ENCODE measurements around the gene PLEKHA4. TPM values are rescaled to one million over a fixed set of nuclear protein-coding genes. Genes with fewer than 3 reads are reported as not detected.

PLEKHA4 gene
- total and polyA plus RNA-seq, 2 of the 13 experiments (the other 11 are each of a cell fraction or from before 2014, with no cell fraction given): 4.8 to 6.0 TPM

- H3K4me2 ChIP-seq (ENCODE audit: low read depth, low read length): peak within 1 kb of the TSS; percentile 80
- peak within 1 kb of the TSS; percentile 73 to 97 (median 96) for H3K4me3 ChIP-seq (replicated peaks in 1 of 3; ENCODE audit: insufficient read depth in 1 of 3, low read depth in 2 of 3, low read length in 3 of 3)
- peaks cover 14% of the 10 kb centered on the region for H3K79me2 ChIP-seq (ENCODE audit: insufficient read depth, low read length)
- H4K20me1 ChIP-seq (ENCODE audit: insufficient read depth, low read length): no peaks in the 10 kb centered on the region
- ChIA-PET POLR2A (interaction anchor here (0.8 to 3.1 kb wide), 17 partner anchors 16 to 281 kb away, joined by 3 to 26 read pairs (median 7); partner anchors contain the start of genes BAX, DHDH, FTL and GYS1), CTCF (ENCODE audit: low intra/inter-chr PET ratio, low total read pairs) (no interaction called here)
- WGBS (ENCODE audit: low lambda C conversion rate): 2% methylated on average over 28 of the region's 34 CpGs
- intact Hi-C loops (cut with micrococcal nuclease; ENCODE audit: unreplicated experiment) (loop anchor here (2.0 kb wide), 1 partner anchor 63 kb away; no protein-coding TSS in a partner anchor), in situ Hi-C loops (cut with HindIII; ENCODE audit: extremely low pct_ligation_motif_present, low pct_unique_long_range_greater_than_20kb) (no loop called here)
- H3K9me3 ChIP-seq (ENCODE audit: low read length): no peaks in the 10 kb centered on the region
- peaks cover 44% of the 10 kb centered on the region for H3K4me1 ChIP-seq (ENCODE audit: insufficient read depth, low read length)
- peak; percentile 97 for DNase-seq (ENCODE audit: low spot score)
- no TSS peak for BruUV-seq (replicated peaks)
- peak; percentile 91 for ATAC-seq
- H3K36me3 ChIP-seq (replicated peaks in 1 of 2; ENCODE audit: control insufficient read depth in 1 of 2, insufficient read depth in 2 of 2, low read length in 2 of 2): peaks cover 2 to 7% of the 10 kb centered on the region in 2 experiments; a peak in 4 of 5 replicates
- H3K9ac ChIP-seq (ENCODE audit: insufficient read depth, low read depth, low read length): peak within 1 kb of the TSS; percentile 84
- H3K27ac ChIP-seq (ENCODE audit: extremely low read length, insufficient read depth, low read length): peak within 1 kb of the TSS; percentile 77
- H3K27me3 ChIP-seq (ENCODE audit: control insufficient read depth in 1 of 2, insufficient read depth in 2 of 2, low read length in 2 of 2): no peaks in the 10 kb centered on the region; a peak in 1 of 5 replicates
- H2AFZ ChIP-seq (ENCODE audit: low read length): peak within 1 kb of the TSS; percentile 69
- peak; percentile 93 for FAIRE-seq
- TF ChIP-seq ZNF776 (CRISPR knock-in tag; IDR thresholded peaks at IDR 0.05) (peak; percentile 19; the same call in 1 of the 2 replicates), CENPBD1 (CRISPR knock-in tag; IDR thresholded peaks at IDR 0.05; ENCODE audit: borderline replicate concordance, low read depth) (no peak), NRL (CRISPR knock-in tag; IDR thresholded peaks at IDR 0.05; ENCODE audit: borderline replicate concordance) (peak; percentile 58; the same call in 1 of the 2 replicates), KDM2A (CRISPR knock-in tag; IDR thresholded peaks at IDR 0.05; ENCODE audit: borderline replicate concordance, low read depth) (peak; percentile 45; the same call in 1 of the 2 replicates), CEBPB (IDR thresholded peaks at IDR 0.05; ENCODE audit: borderline replicate concordance, low read depth, low read length) (no peak), ZNF597 (CRISPR knock-in tag; IDR thresholded peaks at IDR 0.05) (no peak), ZNF430 (CRISPR knock-in tag; IDR thresholded peaks at IDR 0.05) (peak; percentile 27; the same call in 1 of the 2 replicates), HOXA9 (CRISPR knock-in tag; IDR thresholded peaks at IDR 0.05; ENCODE audit: borderline replicate concordance) (no peak), ZNF446 (CRISPR knock-in tag; IDR thresholded peaks at IDR 0.05) (no peak), NR2C2 (CRISPR knock-in tag; IDR thresholded peaks at IDR 0.05; ENCODE audit: borderline replicate concordance) (peak; percentile 99), ELF1 (CRISPR knock-in tag; IDR thresholded peaks at IDR 0.05) (peak; percentile 88), FOXK2 (IDR thresholded peaks at IDR 0.05) (no peak), HINFP (CRISPR knock-in tag; IDR thresholded peaks at IDR 0.05; ENCODE audit: low read depth) (0 out of 2 replicates have a peak, but pooled peaks have one; percentile 73), FOXA1 (IDR thresholded peaks at IDR 0.05) (no peak), FOXA1 (CRISPR knock-in tag; IDR thresholded peaks at IDR 0.05) (0 out of 2 replicates have a peak, but pooled peaks have one; percentile 15), TAF1 (CRISPR knock-in tag; IDR thresholded peaks at IDR 0.05) (peak; percentile 62; the same call in 1 of the 2 replicates), REXO4 (CRISPR knock-in tag; IDR thresholded peaks at IDR 0.05; ENCODE audit: borderline replicate concordance) (no peak), SIX1 (CRISPR knock-in tag; IDR thresholded peaks at IDR 0.05; ENCODE audit: borderline replicate concordance) (no peak), THAP11 (CRISPR knock-in tag; IDR thresholded peaks at IDR 0.05) (peak; percentile 99), ZNF773 (CRISPR knock-in tag; IDR thresholded peaks at IDR 0.05; ENCODE audit: borderline replicate concordance) (no peak), THRA (CRISPR knock-in tag; IDR thresholded peaks at IDR 0.05; ENCODE audit: borderline replicate concordance) (no peak)
Measured at GRCh38 chr19:48899781-48900476, 31.5 kb upstream of the PLEKHA4 start, which contains the start of gene NUCB1. TSS of gene NUCB1 (plus strand) at chr19:48900312. CDS start at chr19:48900797, 485 bp downstream.
